ENCODE results near the gene MTCL1.

Gene MTCL1

GRCh38 chr18:8771930-8772329 lies 66.6 kb downstream of the MTCL1 start:
- DNase-seq (ENCODE audit: low read depth, low spot score), result peak; percentile 66

- DNase-seq (ENCODE audit: low read depth, low spot score), result no peak
These were observed 68.6 kb downstream of the MTCL1 start for GRCh38 chr18:8773980-8774379.

- DNase-seq (ENCODE audit: low read depth, low spot score), result no peak
These were observed 70.9 kb downstream of the MTCL1 start for GRCh38 chr18:8776013-8776943.

GRCh38 chr18:8777846-8778245 lies 72.5 kb downstream of the MTCL1 start:
- DNase-seq (ENCODE audit: low read depth, low spot score), result peak; percentile 35

- no peak for DNase-seq (ENCODE audit: low read depth, low spot score)
These were observed 73.0 kb downstream of the MTCL1 start for GRCh38 chr18:8778386-8778785.

GRCh38 chr18:8778824-8779223 lies 73.5 kb downstream of the MTCL1 start:
- no peak for DNase-seq (ENCODE audit: low read depth, low spot score)

- DNase-seq (ENCODE audit: low read depth, low spot score), result no peak
These were observed 73.9 kb downstream of the MTCL1 start for GRCh38 chr18:8779251-8779650.

- no peak for DNase-seq (ENCODE audit: low read depth, low spot score)
These were observed 74.9 kb downstream of the MTCL1 start for GRCh38 chr18:8780227-8780626.

- no peak for DNase-seq (ENCODE audit: low read depth, low spot score)
These were observed 76.3 kb downstream of the MTCL1 start for GRCh38 chr18:8781671-8782070.

- DNase-seq (ENCODE audit: low read depth, low spot score), result no peak
These were observed 78.1 kb downstream of the MTCL1 start for GRCh38 chr18:8783335-8783993.

- no peak for DNase-seq (ENCODE audit: low read depth, low spot score)
These were observed 78.7 kb downstream of the MTCL1 start for GRCh38 chr18:8783994-8784530.

GRCh38 chr18:8785261-8785660 lies 79.9 kb downstream of the MTCL1 start:
- no peak for DNase-seq (ENCODE audit: low read depth, low spot score)

GRCh38 chr18:8785855-8786482 lies 80.6 kb downstream of the MTCL1 start:
- DNase-seq (ENCODE audit: low read depth, low spot score), result no peak

- no peak for DNase-seq (ENCODE audit: low read depth, low spot score)
These were observed 81.4 kb downstream of the MTCL1 start for GRCh38 chr18:8786483-8787370.

GRCh38 chr18:8787371-8787670 lies 82.0 kb downstream of the MTCL1 start:
- no peak for DNase-seq (ENCODE audit: low read depth, low spot score)

GRCh38 chr18:8787794-8788193 lies 82.4 kb downstream of the MTCL1 start:
- no peak for DNase-seq (ENCODE audit: low read depth, low spot score)

GRCh38 chr18:8788503-8789429 lies 83.4 kb downstream of the MTCL1 start:
- DNase-seq (ENCODE audit: low read depth, low spot score), result peak; percentile 54

GRCh38 chr18:8791171-8791651 lies 85.9 kb downstream of the MTCL1 start:
- no peak for DNase-seq (ENCODE audit: low read depth, low spot score)

GRCh38 chr18:8792688-8793316 lies 87.4 kb downstream of the MTCL1 start:
- DNase-seq (ENCODE audit: low read depth, low spot score), result no peak
